Measurements from ENCODE around the gene PTPRD.

DNA sequence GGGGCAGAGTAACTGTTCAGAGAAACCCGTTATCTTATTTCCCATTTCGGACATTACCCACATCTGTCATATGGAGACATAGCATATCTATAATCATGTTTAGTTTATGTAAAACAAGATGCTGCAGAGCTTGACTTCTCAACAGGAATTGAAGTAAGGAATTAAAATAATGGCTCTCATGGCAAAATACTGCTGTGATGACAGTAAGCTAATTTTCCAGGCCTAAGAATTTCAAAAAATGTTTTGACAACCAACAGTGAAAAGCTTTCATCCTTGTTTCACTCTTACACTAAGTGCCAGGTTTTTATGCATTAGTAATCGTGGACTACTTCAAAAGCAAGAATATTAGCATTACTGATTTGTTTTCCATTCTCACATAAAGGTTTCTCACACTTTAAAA lies 518.2 kb downstream of the PTPRD start:
- TF ChIP-seq POLR2AphosphoS5 (IDR thresholded peaks at IDR 0.05; ENCODE audit: low read depth, low read length) (no peak), SIN3A (IDR thresholded peaks at IDR 0.05; ENCODE audit: borderline replicate concordance, insufficient read depth, low read length) (no peak), FOXP2 (optimal IDR thresholded peaks at IDR 0.05; ENCODE audit: borderline replicate concordance, extremely low read depth, extremely low read length, insufficient read depth) (no peak), TAF1 (IDR thresholded peaks at IDR 0.05; ENCODE audit: borderline replicate concordance, insufficient read depth, low read length) (no peak)
- TF ChIP-seq, protein P1, sequence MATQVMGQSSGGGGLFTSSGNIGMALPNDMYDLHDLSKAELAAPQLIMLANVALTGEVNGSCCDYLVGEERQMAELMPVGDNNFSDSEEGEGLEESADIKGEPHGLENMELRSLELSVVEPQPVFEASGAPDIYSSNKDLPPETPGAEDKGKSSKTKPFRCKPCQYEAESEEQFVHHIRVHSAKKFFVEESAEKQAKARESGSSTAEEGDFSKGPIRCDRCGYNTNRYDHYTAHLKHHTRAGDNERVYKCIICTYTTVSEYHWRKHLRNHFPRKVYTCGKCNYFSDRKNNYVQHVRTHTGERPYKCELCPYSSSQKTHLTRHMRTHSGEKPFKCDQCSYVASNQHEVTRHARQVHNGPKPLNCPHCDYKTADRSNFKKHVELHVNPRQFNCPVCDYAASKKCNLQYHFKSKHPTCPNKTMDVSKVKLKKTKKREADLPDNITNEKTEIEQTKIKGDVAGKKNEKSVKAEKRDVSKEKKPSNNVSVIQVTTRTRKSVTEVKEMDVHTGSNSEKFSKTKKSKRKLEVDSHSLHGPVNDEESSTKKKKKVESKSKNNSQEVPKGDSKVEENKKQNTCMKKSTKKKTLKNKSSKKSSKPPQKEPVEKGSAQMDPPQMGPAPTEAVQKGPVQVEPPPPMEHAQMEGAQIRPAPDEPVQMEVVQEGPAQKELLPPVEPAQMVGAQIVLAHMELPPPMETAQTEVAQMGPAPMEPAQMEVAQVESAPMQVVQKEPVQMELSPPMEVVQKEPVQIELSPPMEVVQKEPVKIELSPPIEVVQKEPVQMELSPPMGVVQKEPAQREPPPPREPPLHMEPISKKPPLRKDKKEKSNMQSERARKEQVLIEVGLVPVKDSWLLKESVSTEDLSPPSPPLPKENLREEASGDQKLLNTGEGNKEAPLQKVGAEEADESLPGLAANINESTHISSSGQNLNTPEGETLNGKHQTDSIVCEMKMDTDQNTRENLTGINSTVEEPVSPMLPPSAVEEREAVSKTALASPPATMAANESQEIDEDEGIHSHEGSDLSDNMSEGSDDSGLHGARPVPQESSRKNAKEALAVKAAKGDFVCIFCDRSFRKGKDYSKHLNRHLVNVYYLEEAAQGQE (IDR thresholded peaks at IDR 0.05; ENCODE audit: insufficient read depth in 1 of 2, low read depth in 2 of 2, low read length in 2 of 2): no peak

Measured in PFSK-1 (cell line).